Right lobe of liver (tissue), 4 donors: Measurements from ENCODE around the gene ADRM1.

Experiments used
- POLR2A ChIP-seq: fragments of 450-650 bp; IDR thresholded peaks from one replicate; pipeline ENCODE4 v1.6.1; 2017; ENCODE audit warnings: antibody characterized with exemption, mild to moderate bottlenecking
- TF ChIP-seq, protein P1 (sequence below), 4 donors: fragments of 200-600 bp in 3 of 4; fragments of 450-650 bp in 1 of 4; IDR thresholded peaks; one replicate each; pipeline versions ENCODE4 v1.5.1 to v1.8.0; 2016 to 2022; ENCODE audit warnings: antibody characterized with exemption in 4 of 4, mild to moderate bottlenecking in 2 of 4
- donor health status: DM: no; HTN: no; CAD: no.
- donor health status: DM: no; HTN: no; CAD: no.
- donor health status: DM: no; HTN: yes; CAD: no.

DNA sequence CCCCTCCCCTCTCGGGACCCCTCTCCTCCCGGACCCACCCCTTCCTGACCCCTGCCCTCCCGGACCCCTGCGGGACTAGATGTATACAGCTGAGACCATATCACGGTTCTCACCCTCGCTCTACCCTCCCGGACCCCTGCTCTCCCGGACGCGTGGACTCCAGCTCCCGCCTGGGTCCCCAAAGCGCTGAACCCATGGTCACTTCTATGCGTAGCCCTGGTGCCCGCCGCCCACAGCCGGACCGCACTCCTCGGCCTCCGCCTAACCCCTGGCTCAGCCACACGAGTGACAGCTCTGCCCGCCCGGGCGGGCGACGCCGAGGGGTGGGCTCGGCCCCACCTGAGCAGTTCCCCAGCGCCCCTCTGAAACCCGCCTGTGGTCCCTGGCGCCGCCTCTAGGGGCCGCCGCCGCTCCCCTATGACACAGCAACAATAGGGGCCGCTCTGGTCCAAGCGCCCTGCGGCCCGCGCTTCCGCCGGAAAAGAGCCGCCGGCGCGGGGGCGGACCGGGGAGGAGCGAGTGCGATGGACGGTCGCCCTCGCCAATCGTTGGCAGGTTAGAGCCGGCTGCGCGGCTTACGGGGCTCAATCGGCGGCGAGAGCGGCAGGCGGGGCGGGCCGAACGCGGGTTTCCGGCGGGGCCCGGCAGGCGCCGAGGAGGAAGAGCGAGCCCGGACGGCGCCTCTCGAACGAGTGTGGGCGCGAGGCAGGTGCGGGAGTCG lies at the start of gene ADRM1:
- TF ChIP-seq, protein P1, sequence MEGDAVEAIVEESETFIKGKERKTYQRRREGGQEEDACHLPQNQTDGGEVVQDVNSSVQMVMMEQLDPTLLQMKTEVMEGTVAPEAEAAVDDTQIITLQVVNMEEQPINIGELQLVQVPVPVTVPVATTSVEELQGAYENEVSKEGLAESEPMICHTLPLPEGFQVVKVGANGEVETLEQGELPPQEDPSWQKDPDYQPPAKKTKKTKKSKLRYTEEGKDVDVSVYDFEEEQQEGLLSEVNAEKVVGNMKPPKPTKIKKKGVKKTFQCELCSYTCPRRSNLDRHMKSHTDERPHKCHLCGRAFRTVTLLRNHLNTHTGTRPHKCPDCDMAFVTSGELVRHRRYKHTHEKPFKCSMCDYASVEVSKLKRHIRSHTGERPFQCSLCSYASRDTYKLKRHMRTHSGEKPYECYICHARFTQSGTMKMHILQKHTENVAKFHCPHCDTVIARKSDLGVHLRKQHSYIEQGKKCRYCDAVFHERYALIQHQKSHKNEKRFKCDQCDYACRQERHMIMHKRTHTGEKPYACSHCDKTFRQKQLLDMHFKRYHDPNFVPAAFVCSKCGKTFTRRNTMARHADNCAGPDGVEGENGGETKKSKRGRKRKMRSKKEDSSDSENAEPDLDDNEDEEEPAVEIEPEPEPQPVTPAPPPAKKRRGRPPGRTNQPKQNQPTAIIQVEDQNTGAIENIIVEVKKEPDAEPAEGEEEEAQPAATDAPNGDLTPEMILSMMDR (IDR thresholded peaks at IDR 0.05), result peak; percentile 96 to 99 (median 98)
- peak; percentile 73 for TF ChIP-seq POLR2A
